Subcutaneous abdominal adipose tissue (tissue), 5 donors: ENCODE data around the gene TLE6.

Experiments
- H3K27ac ChIP-seq: one replicate; pipeline ENCODE4 v1.7.0; 2013; ENCODE audit warnings: low read depth, mild to moderate bottlenecking, inconsistent platforms, low read length, moderate library complexity
- H3K27me3 ChIP-seq, 5 donors: one replicate each; pipeline ENCODE4 v1.7.0; 2013; ENCODE audit warnings: low read length in 5 of 5, inconsistent platforms in 1 of 5; ENCODE audit not compliant: control insufficient read depth in 5 of 5, insufficient read depth in 4 of 5
- H3K36me3 ChIP-seq, 5 donors: one replicate each; pipeline ENCODE4 v1.7.0; 2013; ENCODE audit warnings: low read length in 5 of 5; ENCODE audit not compliant: control insufficient read depth in 5 of 5, insufficient read depth in 5 of 5
- H3K4me1 ChIP-seq, 5 donors: one replicate each; pipeline ENCODE4 v1.7.0; 2013; ENCODE audit warnings: low read length in 5 of 5, mild to moderate bottlenecking in 3 of 5, moderate library complexity in 1 of 5; ENCODE audit not compliant: control insufficient read depth in 5 of 5, insufficient read depth in 5 of 5
- H3K4me3 ChIP-seq, 5 donors: one replicate each; pipeline ENCODE4 v1.7.0; 2013; ENCODE audit warnings: low read length in 5 of 5, low read depth in 1 of 5
- H3K9ac ChIP-seq, 5 donors: one replicate each; pipeline ENCODE4 v1.7.0; 2013; ENCODE audit warnings: low read length in 5 of 5, mild to moderate bottlenecking in 4 of 5, moderate library complexity in 3 of 5
- H3K9me3 ChIP-seq, 5 donors: one replicate each; pipeline ENCODE4 v1.7.0; 2013; ENCODE audit warnings: low read length in 5 of 5; ENCODE audit not compliant: control insufficient read depth in 5 of 5
- donor health status: healthy.
- donor health status: healthy.
- donor health status: healthy.
- donor health status: healthy.
- donor health status: healthy.

The TLE6 gene

DNA sequence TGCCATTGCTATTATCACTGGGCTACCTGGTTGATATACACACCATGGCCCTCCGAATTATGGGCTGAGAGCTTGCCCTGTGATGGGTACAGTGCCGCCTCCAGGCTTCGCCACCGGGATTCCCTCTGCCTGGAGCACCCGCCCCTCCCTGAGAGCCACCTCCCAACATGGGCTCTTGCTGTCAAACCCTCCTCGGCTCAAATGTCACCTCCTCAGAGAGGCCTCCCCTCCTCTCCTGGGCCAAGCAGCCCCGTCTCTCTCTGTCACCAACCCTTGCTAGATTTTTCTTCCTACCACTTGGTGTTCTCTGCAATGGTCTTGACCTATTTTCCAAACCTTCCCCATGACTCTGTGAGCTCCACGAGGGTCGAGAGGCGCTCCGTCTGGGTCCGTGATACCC lies 64.0 kb downstream of the TLE6 start:
- no peaks in the 10 kb centered on the region for H3K36me3 ChIP-seq
- H3K27ac ChIP-seq = no peak overlapping the region
- peaks cover 0 to 3% (median 0%) of the 10 kb centered on the region in 5 donors for H3K27me3 ChIP-seq
- H3K9me3 ChIP-seq = no peaks in the 10 kb centered on the region
- peaks cover 0 to 6% (median 4%) of the 10 kb centered on the region in 5 donors for H3K4me1 ChIP-seq
- no peak overlapping the region for H3K4me3 ChIP-seq
- H3K9ac ChIP-seq = no peak overlapping the region

DNA sequence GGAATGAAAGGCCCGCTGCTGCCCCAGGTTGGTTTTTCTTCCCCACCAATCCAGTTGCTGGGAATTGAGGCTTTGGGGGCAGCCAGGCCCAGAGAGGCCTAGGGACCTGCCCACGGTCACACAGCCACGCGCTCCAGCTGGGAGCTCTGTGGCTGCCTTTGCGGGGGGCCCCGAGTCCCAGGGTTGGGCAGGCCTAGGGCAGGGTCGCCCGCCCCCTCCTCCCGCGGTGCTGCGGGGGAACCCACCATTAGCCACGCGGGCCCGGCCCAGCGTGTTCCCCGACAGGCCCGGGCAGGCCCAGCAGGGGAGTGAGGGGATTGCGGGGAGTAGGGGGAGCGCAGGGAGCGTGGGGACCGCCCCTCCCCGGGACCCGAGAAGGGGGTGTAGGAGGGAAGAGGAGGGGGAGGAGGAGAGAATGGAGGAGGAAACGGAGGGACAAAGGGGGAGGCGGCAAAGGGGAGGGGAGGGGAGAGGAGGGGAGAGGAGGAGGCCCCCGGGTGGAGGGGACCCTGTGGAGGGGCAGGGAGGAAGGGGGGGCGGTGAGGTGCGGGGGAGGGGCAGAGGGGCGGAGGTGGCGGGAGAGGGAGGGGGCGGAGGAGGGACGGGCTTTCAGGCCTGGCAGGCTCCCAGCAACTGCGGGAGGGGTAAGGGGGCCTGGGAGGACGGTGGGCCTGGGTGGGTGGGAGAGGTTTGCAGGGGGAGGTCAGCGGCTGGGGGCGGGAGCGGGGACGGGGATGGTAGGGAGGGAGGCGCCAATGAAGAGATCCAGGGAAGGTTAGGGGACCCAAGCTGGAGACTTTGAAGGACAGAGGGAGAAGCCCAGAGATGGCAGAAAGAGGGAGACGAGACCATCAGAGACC lies 64.6 kb downstream of the TLE6 start:
- Histone ChIP-seq H3K4me1 (no peaks in the 10 kb centered on the region), H3K9me3 (no peaks in the 10 kb centered on the region), H3K4me3 (no peak overlapping the region), H3K9ac (no peak overlapping the region), H3K36me3 (no peaks in the 10 kb centered on the region), H3K27me3 (peaks cover 0 to 3% (median 0%) of the 10 kb centered on the region in 5 donors), H3K27ac (no peak overlapping the region)

DNA sequence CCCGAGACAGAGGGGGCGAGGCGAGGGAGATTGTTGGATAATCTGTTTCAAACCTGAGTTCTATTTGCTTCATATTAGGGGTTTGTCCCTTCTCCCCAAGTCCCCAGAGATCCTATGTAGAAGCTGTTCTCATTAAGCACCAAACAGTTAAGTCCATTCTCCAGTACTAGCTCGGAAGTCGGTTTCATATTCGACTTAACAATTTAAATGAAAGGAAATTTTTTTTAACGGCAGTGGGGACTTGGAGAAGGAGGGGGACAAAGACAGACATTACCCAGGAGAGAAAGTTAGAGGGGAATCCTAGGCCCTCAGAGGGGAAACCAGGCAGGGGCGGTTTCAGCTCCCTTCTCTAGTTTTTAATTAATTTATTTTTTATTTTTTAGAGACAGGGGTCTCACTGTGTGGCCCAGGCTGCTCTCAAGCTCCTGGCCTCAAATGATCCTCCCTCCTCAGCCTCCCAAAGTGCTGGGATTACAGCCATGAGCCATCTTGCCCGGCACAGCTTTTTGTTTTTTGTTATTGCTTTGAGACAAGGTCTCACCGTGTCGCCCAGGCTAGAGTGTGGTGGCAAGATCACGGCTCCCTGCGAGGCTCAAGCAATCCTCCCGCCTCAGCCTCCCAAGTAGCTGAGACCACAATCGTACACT lies 65.4 kb downstream of the TLE6 start:
- Histone ChIP-seq H3K9me3 (no peaks in the 10 kb centered on the region), H3K27me3 (peaks cover 0 to 3% (median 0%) of the 10 kb centered on the region in 5 donors), H3K36me3 (no peaks in the 10 kb centered on the region), H3K4me1 (peaks cover 2 to 6% (median 6%) of the 10 kb centered on the region in 5 donors), H3K4me3 (no peak overlapping the region), H3K27ac (no peak overlapping the region), H3K9ac (no peak overlapping the region)
